Upper lobe of left lung (tissue), 6 donors: ENCODE results near the gene PRM3. TPM values are rescaled to one million over a fixed set of nuclear protein-coding genes. Genes with fewer than 3 reads are reported as not detected.
"Not testable (repeated sequence)": the region's sequence is repeated elsewhere in the genome, so short reads cannot be mapped to it uniquely, and the experiment has no call there.

Experiments used
- ATAC-seq, 2 donors: fragments of 200-7000 bp; cut with Tn5 transposase; one replicate each; pipeline ENCODE4 v1.9.1; 2022; ENCODE audit warnings: mild to moderate bottlenecking in 2 of 2, moderate library complexity in 2 of 2; ENCODE audit not compliant: low FRiP score in 2 of 2
- DNase-seq, 2 donors: peaks; one replicate each; pipeline ENCODE4 v3.0.0-alpha.2; 2019 to 2020
- H3K27ac ChIP-seq, 4 donors: fragments of 200-600 bp; sonication (generic); one replicate each; pipeline ENCODE4 v1.5.1; 2016 to 2019
- H3K27me3 ChIP-seq, 4 donors: fragments of 200-600 bp; sonication (generic); one replicate each; pipeline ENCODE4 v1.5.1; 2017 to 2019
- H3K36me3 ChIP-seq, 4 donors: fragments of 200-600 bp; sonication (generic); one replicate each; pipeline ENCODE4 v1.5.1; 2016 to 2019
- H3K4me1 ChIP-seq, 4 donors: fragments of 200-600 bp; sonication (generic); one replicate each; pipeline ENCODE4 v1.5.1; 2018 to 2019
- H3K4me3 ChIP-seq, 4 donors: fragments of 200-600 bp; sonication (generic); one replicate each; pipeline ENCODE4 v1.5.1; 2017 to 2019; ENCODE audit warnings: mild to moderate bottlenecking in 2 of 4, moderate library complexity in 1 of 4
- H3K9me3 ChIP-seq, 4 donors: fragments of 200-600 bp; sonication (generic); one replicate each; pipeline ENCODE4 v1.5.1; 2018 to 2019
- EP300 ChIP-seq, 4 donors: sonication (generic); formaldehyde crosslinking; IDR thresholded peaks; one replicate each; pipeline ENCODE4 v1.5.1; 2017; ENCODE audit warnings: antibody characterized with exemption in 4 of 4, control low read depth in 2 of 4
- POLR2A ChIP-seq, 4 donors: fragments of 450-650 bp; IDR thresholded peaks; one replicate each; pipeline ENCODE4 v1.5.1; 2016 to 2017; ENCODE audit warnings: antibody characterized with exemption in 4 of 4, mild to moderate bottlenecking in 2 of 4
- POLR2AphosphoS5 ChIP-seq, 2 donors: sonication (generic); formaldehyde crosslinking; IDR thresholded peaks; one replicate each; pipeline ENCODE4 v1.5.1; 2017; ENCODE audit warnings: antibody characterized with exemption in 2 of 2
- WGBS, 2 donors: methylation state at CpG; one replicate each; pipeline ENCODE4 v1.1.5; 2017 to 2018; 5-methylcytosine and 5-hydroxymethylcytosine counted together
- total RNA-seq, 6 donors: library from RNA; depleted of rRNA in 4 of 6; stranded (reverse); fragments of >200 nt in 4 of 6; gene quantifications; one replicate each; pipeline versions ENCODE4 v1.1.0 to v1.2.1, GENCODE V29; 2016 to 2021
- TF ChIP-seq, protein P1 (sequence below), 6 experiments: fragments of 450-650 bp in 4 of 6; fragments of 200-600 bp in 2 of 6; sonication (generic) in 2 of 6; IDR thresholded peaks; one replicate each; pipeline ENCODE4 v1.5.1; 2016 to 2019; ENCODE audit warnings: antibody characterized with exemption in 6 of 6
- donor health status: DM: no; HTN: no; CAD: no; lungs with moderate emphysema.
- donor health status: DM: no; HTN: yes; CAD: no; lungs with severe emphysema.

PRM3 gene
- total RNA-seq, 6 donors from 2014 or later, result not detected

DNA sequence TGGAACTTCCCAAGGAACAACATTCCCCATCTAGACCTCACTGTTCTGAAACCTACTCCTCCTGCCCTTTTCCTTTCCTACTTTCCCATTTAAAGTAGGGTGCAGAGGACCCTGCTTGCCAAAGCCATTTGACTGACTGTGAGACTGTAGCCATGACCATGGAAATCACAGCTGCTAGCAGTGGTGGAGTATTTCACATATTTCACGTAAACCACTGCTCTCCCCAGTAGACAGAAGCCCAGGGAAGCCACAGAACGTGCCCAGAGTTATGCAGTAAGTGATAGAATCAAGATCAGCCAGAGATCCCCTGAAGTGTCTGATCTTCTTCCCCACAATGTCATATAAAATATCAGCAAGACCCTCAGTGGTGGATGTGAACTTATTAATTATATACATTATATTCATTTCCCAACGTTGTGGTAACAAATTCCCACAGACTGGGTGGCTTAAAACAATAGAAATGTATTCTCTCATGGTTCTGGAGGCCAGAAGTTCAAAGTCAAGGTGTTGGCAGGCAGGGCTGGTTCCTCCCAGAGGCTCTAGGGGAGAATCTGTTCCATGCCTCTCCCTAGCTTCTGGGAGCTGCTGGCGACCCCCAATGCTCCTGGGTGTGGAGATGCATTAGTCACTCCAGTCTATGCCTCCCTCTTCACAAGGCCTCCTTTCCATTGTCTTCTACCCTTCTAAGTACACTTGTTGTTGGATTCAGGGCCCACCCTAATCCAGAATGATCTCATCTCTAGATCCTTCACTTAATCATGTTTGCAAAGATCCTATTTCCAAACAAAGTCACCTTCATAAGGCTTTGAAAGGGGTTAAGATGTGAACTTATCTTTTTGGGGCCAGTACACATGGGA lies 28.4 kb upstream of the PRM3 start:
- Histone ChIP-seq H3K4me1 (peaks cover 13 to 29% (median 18%) of the 10 kb centered on the region in 4 donors), H3K27me3 (no peaks in the 10 kb centered on the region), H3K9me3 (no peaks in the 10 kb centered on the region), H3K4me3 (no peak overlapping the region), H3K27ac (peak overlapping the region in 3 of 4 donors; percentile 9 to 79 (median 74)), H3K36me3 (no peaks in the 10 kb centered on the region)
- DNase-seq (no peak), ATAC-seq (no peak)
- 80 to 86% methylated on average over 4 of the region's 4 CpGs for WGBS, 2 donors
- TF ChIP-seq POLR2AphosphoS5 (IDR thresholded peaks at IDR 0.05) (no peak), EP300 (IDR thresholded peaks at IDR 0.05) (no peak)
- TF ChIP-seq, protein P1, sequence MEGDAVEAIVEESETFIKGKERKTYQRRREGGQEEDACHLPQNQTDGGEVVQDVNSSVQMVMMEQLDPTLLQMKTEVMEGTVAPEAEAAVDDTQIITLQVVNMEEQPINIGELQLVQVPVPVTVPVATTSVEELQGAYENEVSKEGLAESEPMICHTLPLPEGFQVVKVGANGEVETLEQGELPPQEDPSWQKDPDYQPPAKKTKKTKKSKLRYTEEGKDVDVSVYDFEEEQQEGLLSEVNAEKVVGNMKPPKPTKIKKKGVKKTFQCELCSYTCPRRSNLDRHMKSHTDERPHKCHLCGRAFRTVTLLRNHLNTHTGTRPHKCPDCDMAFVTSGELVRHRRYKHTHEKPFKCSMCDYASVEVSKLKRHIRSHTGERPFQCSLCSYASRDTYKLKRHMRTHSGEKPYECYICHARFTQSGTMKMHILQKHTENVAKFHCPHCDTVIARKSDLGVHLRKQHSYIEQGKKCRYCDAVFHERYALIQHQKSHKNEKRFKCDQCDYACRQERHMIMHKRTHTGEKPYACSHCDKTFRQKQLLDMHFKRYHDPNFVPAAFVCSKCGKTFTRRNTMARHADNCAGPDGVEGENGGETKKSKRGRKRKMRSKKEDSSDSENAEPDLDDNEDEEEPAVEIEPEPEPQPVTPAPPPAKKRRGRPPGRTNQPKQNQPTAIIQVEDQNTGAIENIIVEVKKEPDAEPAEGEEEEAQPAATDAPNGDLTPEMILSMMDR (IDR thresholded peaks at IDR 0.05), result no peak

DNA sequence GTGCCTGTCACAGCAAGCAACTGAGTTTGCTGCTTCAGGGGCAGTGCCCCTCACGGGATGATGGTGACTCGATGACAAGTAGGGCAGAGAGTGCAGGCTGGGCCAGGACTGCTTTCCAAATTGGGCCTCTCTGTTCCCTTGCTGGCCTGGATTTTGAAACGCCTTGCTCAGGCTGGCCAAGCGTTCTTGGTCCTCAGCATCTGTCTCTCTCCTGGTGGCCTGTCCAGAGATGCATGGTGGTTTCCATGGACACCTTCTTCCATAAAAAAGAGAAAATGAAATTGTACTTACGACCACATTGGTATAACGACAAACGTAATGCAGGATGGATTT lies 27.1 kb upstream of the PRM3 start:
- H3K36me3 ChIP-seq, result no peaks in the 10 kb centered on the region
- ATAC-seq, result no peak
- no peak overlapping the region for H3K27ac ChIP-seq
- no peaks in the 10 kb centered on the region for H3K9me3 ChIP-seq
- no peak overlapping the region for H3K4me3 ChIP-seq
- no peak for DNase-seq
- no peaks in the 10 kb centered on the region for H3K27me3 ChIP-seq
- no peak for TF ChIP-seq EP300 (IDR thresholded peaks at IDR 0.05)
- TF ChIP-seq POLR2A (IDR thresholded peaks at IDR 0.05), result no peak
- TF ChIP-seq POLR2AphosphoS5 (IDR thresholded peaks at IDR 0.05), result no peak
- TF ChIP-seq, protein P1 (IDR thresholded peaks at IDR 0.05), result no peak
- 90 to 98% methylated on average over 5 of the region's 7 CpGs for WGBS, 2 donors
- peaks cover 15 to 32% (median 22%) of the 10 kb centered on the region in 4 donors for H3K4me1 ChIP-seq

DNA sequence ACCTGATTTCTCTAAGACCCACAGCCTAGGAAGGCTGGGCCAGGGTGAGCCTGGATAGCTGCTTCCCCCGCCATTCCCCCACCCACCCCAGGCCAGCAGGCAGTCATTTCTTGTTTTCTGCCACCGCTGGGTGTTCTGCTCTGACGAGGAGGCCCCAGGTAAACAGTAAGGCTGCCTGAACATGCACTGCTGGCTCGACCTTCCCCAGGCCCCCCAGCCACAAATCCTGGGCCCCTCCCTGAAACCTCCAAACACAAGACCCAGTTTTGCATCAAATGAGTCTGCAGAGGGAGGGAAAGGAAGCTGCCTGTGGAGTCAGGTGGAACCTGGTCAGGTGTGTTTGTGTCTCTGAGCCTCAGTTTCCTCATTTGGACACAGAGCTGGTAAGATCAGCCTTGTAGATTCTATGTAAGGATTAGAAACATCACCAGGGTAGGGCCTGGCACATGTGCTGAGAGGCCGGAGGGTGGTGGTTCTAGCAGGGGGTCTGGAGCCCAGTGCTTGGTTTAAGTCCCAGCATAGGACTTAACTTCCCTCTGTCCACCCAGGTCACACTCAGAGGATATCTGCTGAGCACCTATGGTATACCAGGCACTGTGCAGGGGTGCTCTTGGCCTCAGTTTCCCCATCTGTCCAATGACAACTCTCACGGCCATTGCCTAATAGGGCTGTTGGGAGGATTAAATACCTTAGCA lies 26.6 kb upstream of the PRM3 start:
- Histone ChIP-seq H3K27me3 (no peaks in the 10 kb centered on the region), H3K36me3 (no peaks in the 10 kb centered on the region), H3K4me1 (peaks cover 15 to 32% (median 22%) of the 10 kb centered on the region in 4 donors), H3K9me3 (no peaks in the 10 kb centered on the region), H3K27ac (no peak overlapping the region), H3K4me3 (no peak overlapping the region)
- no peak for DNase-seq
- 62 to 93% methylated on average over 3 to 6 of the region's 6 CpGs for WGBS, 2 donors
- ATAC-seq, result no peak
- TF ChIP-seq EP300 (IDR thresholded peaks at IDR 0.05) (no peak), POLR2A (IDR thresholded peaks at IDR 0.05) (no peak), POLR2AphosphoS5 (IDR thresholded peaks at IDR 0.05) (no peak)
- TF ChIP-seq, protein P1 (IDR thresholded peaks at IDR 0.05), result no peak

DNA sequence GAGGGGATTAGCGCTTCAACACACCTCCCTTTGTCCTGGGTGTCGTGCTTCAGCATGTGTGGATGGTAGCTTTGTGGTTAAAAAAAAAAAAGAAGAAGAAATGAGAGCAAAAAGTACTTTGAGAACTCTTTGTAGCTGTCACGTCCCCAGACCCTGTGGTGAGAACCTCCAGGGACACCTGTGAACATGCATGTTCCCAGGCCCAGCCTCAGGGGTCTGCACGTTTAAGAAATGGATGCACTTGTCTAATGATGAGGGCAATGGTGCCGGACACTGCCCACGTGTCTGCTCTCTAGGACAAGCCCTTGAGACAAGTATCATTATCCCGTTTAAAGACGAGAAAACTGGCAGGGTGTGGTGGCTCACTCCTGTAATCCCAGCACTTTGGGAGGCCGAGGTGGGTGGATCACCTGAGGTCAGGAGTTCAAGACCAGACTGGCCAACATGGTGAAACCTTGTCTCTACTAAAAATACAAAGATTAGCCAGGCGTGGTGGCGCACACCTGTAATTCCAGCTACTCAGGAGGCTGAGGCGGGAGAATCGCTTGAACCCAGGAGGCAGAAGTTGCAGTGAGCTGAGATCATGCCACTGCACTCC lies 25.6 kb upstream of the PRM3 start:
- ATAC-seq, H3K9me3 ChIP-seq, DNase-seq, H3K36me3 ChIP-seq, H3K4me3 ChIP-seq, H3K27ac ChIP-seq, H3K27me3 ChIP-seq: not testable (repeated sequence)
- peaks cover 15 to 32% (median 22%) of the 10 kb centered on the region in 4 donors for H3K4me1 ChIP-seq
- 77% methylated on average over 13 of the region's 13 CpGs for WGBS, 2 donors

DNA sequence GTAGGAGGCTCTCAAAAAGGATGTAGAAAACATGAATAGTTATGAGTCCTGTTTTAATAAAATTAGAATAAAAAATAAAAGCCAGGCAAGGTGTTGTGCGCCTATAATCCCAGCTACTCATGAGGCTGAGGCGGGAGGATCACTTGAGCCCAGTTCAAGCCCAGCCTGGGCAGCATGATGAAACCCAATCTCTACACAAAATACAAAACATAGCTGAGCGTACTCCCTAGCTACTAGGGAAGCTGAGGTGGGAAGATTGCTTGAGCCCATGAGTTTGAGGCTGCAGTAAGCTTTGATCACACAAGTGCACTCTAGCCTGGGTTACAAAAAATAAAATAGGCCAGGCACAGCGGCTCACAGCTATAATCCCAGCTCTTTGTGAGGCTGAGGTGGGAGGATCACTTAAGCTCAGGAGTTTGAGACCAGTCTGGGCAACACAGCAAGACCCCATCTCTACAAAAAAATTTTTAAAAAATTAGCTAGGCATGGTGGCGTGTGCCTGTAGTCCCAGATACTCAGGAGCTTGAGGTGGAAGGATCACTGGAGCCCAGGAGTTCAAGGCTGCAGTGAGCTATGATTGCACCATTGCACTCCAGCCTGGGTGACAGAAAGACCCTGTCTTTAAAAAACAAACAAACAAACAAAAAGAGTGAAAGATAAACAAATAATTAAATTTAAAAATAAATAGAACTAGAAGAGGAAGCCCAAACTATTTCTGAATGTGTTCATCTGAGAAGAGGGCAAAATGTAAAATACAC lies 24.9 kb upstream of the PRM3 start:
- WGBS, 2 donors, result 81 to 92% methylated on average over 5 of the region's 5 CpGs
- Histone ChIP-seq H3K4me1 (peaks cover 15 to 26% (median 22%) of the 10 kb centered on the region in 4 donors), H3K27ac (peak overlapping the region; percentile 41 to 62 (median 60)), H3K9me3 (no peaks in the 10 kb centered on the region), H3K36me3 (no peaks in the 10 kb centered on the region), H3K27me3 (no peaks in the 10 kb centered on the region), H3K4me3 (no peak overlapping the region)
- DNase-seq (no peak), ATAC-seq (no peak)
- no peak for TF ChIP-seq POLR2AphosphoS5 (IDR thresholded peaks at IDR 0.05)
- no peak for TF ChIP-seq EP300 (IDR thresholded peaks at IDR 0.05)
- TF ChIP-seq, protein P1 (IDR thresholded peaks at IDR 0.05), result no peak
- TF ChIP-seq POLR2A (IDR thresholded peaks at IDR 0.05), result no peak
